ES-I3 (cell line): Measurements from ENCODE around the gene ZNF236.

Source experiments
- H3K36me3 ChIP-seq: 2 replicates; pipeline ENCODE4 v1.6.1; 2013; ENCODE audit warnings: mild to moderate bottlenecking, low read length, control low read depth, moderate library complexity; ENCODE audit not compliant: insufficient read depth
- H3K4me1 ChIP-seq: 2 replicates; pipeline ENCODE4 v1.6.1; 2013; ENCODE audit warnings: mild to moderate bottlenecking, control low read depth, low read length; ENCODE audit not compliant: insufficient read depth
- H3K9ac ChIP-seq: 2 replicates; pipeline ENCODE4 v1.6.1; 2013; ENCODE audit warnings: low read depth, mild to moderate bottlenecking, low read length, moderate library complexity
- H3K9me3 ChIP-seq: 2 replicates; pipeline ENCODE4 v1.6.1; 2013; ENCODE audit warnings: mild to moderate bottlenecking, low read length, moderate library complexity; ENCODE audit not compliant: control insufficient read depth, insufficient read depth

Gene ZNF236

GRCh38 chr18:76894566-76895346 lies 72.4 kb downstream of the ZNF236 start:
- peaks cover 25% of the 10 kb centered on the region for H3K36me3 ChIP-seq

GRCh38 chr18:76895498-76895897 lies 73.1 kb downstream of the ZNF236 start:
- no peaks in the 10 kb centered on the region for H3K9me3 ChIP-seq
- H3K9ac ChIP-seq = no peak overlapping the region
- H3K4me1 ChIP-seq = no peaks in the 10 kb centered on the region
- H3K36me3 ChIP-seq = peaks cover 25% of the 10 kb centered on the region

More at GRCh38 chr18:76894566-76895346, 72.4 kb downstream of the ZNF236 start:
- Histone ChIP-seq H3K9me3 (no peaks in the 10 kb centered on the region), H3K4me1 (no peaks in the 10 kb centered on the region), H3K9ac (no peak overlapping the region)

DNA sequence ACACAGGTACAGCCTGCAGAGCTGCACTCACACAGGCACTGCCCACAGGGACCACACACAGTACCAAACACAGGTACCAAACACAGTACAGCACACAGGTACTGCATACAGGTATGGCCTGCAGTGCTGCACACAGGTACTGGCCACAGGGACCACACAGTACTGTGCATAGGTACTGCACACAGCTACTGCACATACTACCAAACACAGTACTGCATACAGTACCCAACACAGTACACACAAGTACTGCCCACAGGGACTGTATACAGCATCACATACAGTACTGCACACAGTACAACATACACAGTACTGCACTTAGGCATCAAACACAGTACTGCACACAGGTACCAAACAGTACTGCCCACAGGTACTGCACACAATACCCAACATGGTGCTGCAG lies 74.3 kb downstream of the ZNF236 start:
- Histone ChIP-seq H3K9me3 (no peaks in the 10 kb centered on the region), H3K9ac (no peak overlapping the region), H3K36me3 (peaks cover 25% of the 10 kb centered on the region), H3K4me1 (no peaks in the 10 kb centered on the region)

DNA sequence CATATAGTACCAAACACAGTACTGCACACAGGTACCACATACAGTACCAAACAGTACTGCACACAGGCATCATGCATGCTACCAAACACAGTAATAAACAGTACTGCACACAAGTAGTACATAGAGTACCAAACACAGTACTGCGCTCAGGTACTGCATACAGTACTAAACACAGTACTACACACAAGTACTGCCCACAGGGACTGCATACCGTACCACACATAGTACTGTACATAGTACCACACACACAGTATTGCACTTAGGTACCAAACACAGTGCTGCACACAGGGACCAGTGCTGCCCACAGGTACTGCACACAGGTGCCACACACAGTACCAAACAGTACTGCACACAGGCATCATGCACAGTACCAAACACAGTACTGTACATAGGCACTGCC lies 74.9 kb downstream of the ZNF236 start:
- Histone ChIP-seq H3K36me3 (peaks cover 25% of the 10 kb centered on the region), H3K9me3 (no peaks in the 10 kb centered on the region), H3K9ac (no peak overlapping the region)

GRCh38 chr18:76903386-76903785 lies 81.0 kb downstream of the ZNF236 start:
- no peaks in the 10 kb centered on the region for H3K9me3 ChIP-seq
- no peaks in the 10 kb centered on the region for H3K36me3 ChIP-seq
- H3K4me1 ChIP-seq = no peaks in the 10 kb centered on the region
- no peak overlapping the region for H3K9ac ChIP-seq

More for the DNA sequence above, 74.9 kb downstream of the ZNF236 start:
- H3K4me1 ChIP-seq = no peaks in the 10 kb centered on the region

DNA sequence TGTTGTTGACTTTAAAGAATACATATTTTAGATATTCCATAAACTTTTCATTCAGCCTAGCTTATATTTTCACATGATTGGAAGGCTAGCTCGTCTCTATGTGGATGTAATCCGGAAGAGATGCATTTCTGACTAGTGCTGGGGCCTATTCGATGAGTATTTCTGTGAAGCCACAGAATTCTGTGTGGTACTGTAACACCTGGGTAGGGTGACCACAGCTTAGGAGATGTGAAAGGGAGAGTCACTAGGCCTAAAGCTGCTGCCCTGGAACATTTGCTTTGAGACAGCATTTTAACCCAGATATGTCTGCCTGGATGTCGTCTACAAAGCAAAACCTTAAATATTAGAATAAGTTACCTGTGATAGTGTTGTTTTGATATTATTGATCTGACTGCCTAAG lies 83.5 kb downstream of the ZNF236 start:
- no peaks in the 10 kb centered on the region for H3K9me3 ChIP-seq
- H3K9ac ChIP-seq = no peak overlapping the region
- H3K36me3 ChIP-seq = no peaks in the 10 kb centered on the region; the same call in 1 of the 2 replicates
- H3K4me1 ChIP-seq = no peaks in the 10 kb centered on the region

DNA sequence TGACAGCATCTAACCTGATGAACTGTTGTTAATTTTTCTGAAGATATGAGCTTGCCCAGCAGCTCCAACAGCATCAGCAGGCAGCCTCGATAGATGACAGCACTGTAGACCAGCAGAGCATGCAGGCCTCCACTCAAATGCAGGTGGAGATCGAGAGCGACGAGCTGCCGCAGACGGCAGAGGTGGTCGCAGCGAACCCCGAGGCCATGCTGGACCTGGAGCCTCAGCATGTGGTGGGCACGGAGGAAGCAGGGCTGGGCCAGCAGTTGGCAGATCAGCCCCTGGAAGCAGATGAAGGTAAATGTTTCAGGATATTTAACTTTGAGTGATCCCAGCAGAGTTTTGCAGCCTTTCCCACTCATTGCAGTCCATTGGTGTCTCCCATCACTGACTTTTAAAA lies 85.9 kb downstream of the ZNF236 start:
- no peaks in the 10 kb centered on the region for H3K4me1 ChIP-seq
- H3K36me3 ChIP-seq = peaks cover 6% of the 10 kb centered on the region; the same call in 1 of the 2 replicates
- no peaks in the 10 kb centered on the region for H3K9me3 ChIP-seq
- H3K9ac ChIP-seq = no peak overlapping the region

GRCh38 chr18:76909439-76909838 lies 87.1 kb downstream of the ZNF236 start:
- Histone ChIP-seq H3K4me1 (no peaks in the 10 kb centered on the region), H3K9me3 (no peaks in the 10 kb centered on the region), H3K9ac (no peak overlapping the region), H3K36me3 (peaks cover 6% of the 10 kb centered on the region; the same call in 1 of the 2 replicates)

- Histone ChIP-seq H3K4me1 (no peaks in the 10 kb centered on the region), H3K9ac (no peak overlapping the region), H3K36me3 (peaks cover 6% of the 10 kb centered on the region; the same call in 1 of the 2 replicates), H3K9me3 (no peaks in the 10 kb centered on the region)
These were observed 89.1 kb downstream of the ZNF236 start for GRCh38 chr18:76911440-76911839.

DNA sequence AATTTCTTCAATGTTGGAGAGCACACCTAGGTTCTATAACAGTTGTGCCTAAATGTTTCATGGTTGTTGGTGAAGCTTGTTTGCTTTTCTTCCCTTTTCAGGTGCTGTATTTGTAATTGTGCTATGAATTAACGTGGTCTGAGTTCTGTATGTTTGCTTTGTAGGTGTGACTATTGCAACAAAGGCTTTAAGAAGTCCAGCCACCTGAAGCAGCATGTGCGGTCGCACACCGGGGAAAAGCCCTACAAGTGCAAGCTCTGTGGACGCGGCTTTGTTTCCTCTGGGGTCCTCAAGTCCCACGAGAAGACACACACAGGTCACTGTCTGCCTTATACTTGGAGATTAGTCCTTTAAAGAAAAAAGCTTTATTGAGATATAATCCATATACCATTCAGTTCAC lies 91.2 kb downstream of the ZNF236 start:
- no peaks in the 10 kb centered on the region for H3K4me1 ChIP-seq
- no peak overlapping the region for H3K9ac ChIP-seq
- H3K9me3 ChIP-seq = no peaks in the 10 kb centered on the region
- H3K36me3 ChIP-seq = peaks cover 6% of the 10 kb centered on the region; the same call in 1 of the 2 replicates

- Histone ChIP-seq H3K9ac (no peak overlapping the region), H3K4me1 (no peaks in the 10 kb centered on the region), H3K9me3 (no peaks in the 10 kb centered on the region), H3K36me3 (peaks cover 6% of the 10 kb centered on the region; the same call in 1 of the 2 replicates)
These were observed 92.0 kb downstream of the ZNF236 start for GRCh38 chr18:76914314-76914713.

GRCh38 chr18:76914796-76915195 lies 92.4 kb downstream of the ZNF236 start:
- H3K9ac ChIP-seq = no peak overlapping the region
- no peaks in the 10 kb centered on the region for H3K4me1 ChIP-seq
- H3K36me3 ChIP-seq = peaks cover 6% of the 10 kb centered on the region; the same call in 1 of the 2 replicates
- H3K9me3 ChIP-seq = no peaks in the 10 kb centered on the region

DNA sequence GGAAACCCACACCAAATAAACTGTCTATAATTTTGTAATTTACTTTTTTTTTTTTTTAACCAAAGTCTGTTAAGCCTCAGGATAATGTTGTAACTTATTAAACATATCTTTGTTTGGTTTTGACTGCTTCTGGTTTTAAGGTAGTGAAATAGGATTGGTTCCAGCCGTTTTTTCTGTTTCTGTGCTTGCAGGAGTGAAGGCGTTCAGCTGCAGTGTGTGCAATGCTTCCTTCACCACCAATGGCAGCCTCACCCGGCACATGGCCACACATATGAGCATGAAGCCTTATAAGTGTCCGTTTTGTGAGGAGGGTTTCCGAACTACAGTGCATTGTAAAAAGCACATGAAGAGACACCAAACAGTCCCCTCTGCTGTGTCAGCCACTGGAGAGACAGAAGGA lies 93.1 kb downstream of the ZNF236 start:
- Histone ChIP-seq H3K36me3 (0 out of 2 replicates have a peak, but pooled peaks cover 6% of the 10 kb centered on the region), H3K9me3 (no peaks in the 10 kb centered on the region)

DNA sequence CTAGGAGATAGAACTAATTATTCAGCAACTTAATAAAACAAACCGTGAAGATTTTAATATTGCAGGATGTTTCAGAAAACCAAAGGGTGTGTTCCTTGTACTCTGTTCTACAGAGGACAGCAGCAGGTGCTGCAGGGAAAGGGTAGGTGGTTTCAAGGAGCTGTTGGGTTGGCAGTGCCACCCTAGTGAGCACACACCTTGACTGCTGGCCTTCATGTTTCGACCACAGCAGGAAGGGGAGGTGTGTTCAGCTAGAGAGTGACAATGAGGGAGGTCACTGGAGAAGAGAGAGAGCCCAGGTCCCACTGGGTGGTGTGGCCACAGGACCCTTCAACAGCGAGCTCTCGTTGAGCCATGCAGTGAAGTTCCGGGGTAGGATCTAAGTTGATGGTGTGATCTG lies 98.6 kb downstream of the ZNF236 start:
- H3K9ac ChIP-seq = no peak overlapping the region
- H3K4me1 ChIP-seq = no peaks in the 10 kb centered on the region
- H3K9me3 ChIP-seq = no peaks in the 10 kb centered on the region
- H3K36me3 ChIP-seq = 0 out of 2 replicates have a peak, but pooled peaks cover 4% of the 10 kb centered on the region

More for the DNA sequence above, 93.1 kb downstream of the ZNF236 start:
- Histone ChIP-seq H3K4me1 (no peaks in the 10 kb centered on the region), H3K9ac (no peak overlapping the region)

DNA sequence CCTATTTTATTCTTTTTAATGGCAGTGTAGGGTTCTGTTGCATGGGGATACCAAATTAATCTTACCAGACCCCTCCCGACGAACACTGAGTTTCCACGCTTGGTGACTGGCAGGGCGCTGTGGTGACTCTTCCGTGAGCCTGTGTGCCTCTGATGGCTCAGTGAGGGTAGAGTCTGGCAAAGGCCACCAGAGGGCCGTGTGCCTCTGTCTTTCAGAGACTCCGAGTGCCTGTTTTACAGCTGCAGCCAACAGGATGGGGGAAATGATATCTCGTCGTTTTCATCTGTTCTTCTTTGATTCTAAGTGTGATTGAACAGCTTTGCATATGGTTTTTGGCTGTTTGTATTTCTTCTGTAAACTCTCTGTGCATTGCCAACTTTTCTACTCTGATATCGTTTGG lies 99.8 kb downstream of the ZNF236 start:
- H3K9ac ChIP-seq = no peak overlapping the region
- H3K36me3 ChIP-seq = 0 out of 2 replicates have a peak, but pooled peaks cover 4% of the 10 kb centered on the region

More for the DNA sequence above, 99.8 kb downstream of the ZNF236 start:
- no peaks in the 10 kb centered on the region for H3K4me1 ChIP-seq
- H3K9me3 ChIP-seq = no peaks in the 10 kb centered on the region
